ENCODE data around the gene CFAP46. TPM values are rescaled to one million over a fixed set of nuclear protein-coding genes. Genes with fewer than 3 reads are reported as not detected.
"Not testable (repeated sequence)": the region's sequence is repeated elsewhere in the genome, so short reads cannot be mapped to it uniquely, and the experiment has no call there.

CFAP46 gene
- total RNA-seq, 1 donor from 2014 or later = 0.39 TPM

GRCh38 chr10:132943791-132944404 lies 1.5 kb upstream of the CFAP46 start:
- DNase-seq = no peak

GRCh38 chr10:132943058-132943790 lies 854 bp upstream of the CFAP46 start:
- no peak for DNase-seq

- no peak for DNase-seq
Measured at GRCh38 chr10:132941640-132942051, 724 bp downstream of the CFAP46 start.

GRCh38 chr10:132940791-132941465 lies 1.4 kb downstream of the CFAP46 start:
- DNase-seq = no peak

GRCh38 chr10:132939957-132940790 lies 2.2 kb downstream of the CFAP46 start:
- no peak for DNase-seq

- no peak for DNase-seq
Measured at GRCh38 chr10:132939378-132939955, 2.9 kb downstream of the CFAP46 start.

- no peak for DNase-seq
Measured at GRCh38 chr10:132938472-132939339, 3.7 kb downstream of the CFAP46 start.

- no peak for DNase-seq
Measured at GRCh38 chr10:132937861-132938260, 4.5 kb downstream of the CFAP46 start.

- DNase-seq = no peak
Measured at GRCh38 chr10:132934953-132935352, 7.4 kb downstream of the CFAP46 start.

- DNase-seq = no peak
Measured at GRCh38 chr10:132933308-132934042, 8.9 kb downstream of the CFAP46 start.

- DNase-seq = no peak
Measured at GRCh38 chr10:132932461-132933307, 9.7 kb downstream of the CFAP46 start.

- not testable (repeated sequence) for DNase-seq
Measured at GRCh38 chr10:132931258-132932250, 10.8 kb downstream of the CFAP46 start.

GRCh38 chr10:132930701-132931100 lies 11.7 kb downstream of the CFAP46 start:
- DNase-seq = not testable (repeated sequence)

- DNase-seq = no peak
Measured at GRCh38 chr10:132929953-132930548, 12.3 kb downstream of the CFAP46 start.

GRCh38 chr10:132929480-132929879 lies 12.9 kb downstream of the CFAP46 start:
- no peak for DNase-seq

GRCh38 chr10:132928261-132928660 lies 14.1 kb downstream of the CFAP46 start:
- DNase-seq = no peak

- no peak for DNase-seq
Measured at GRCh38 chr10:132927824-132928223, 14.5 kb downstream of the CFAP46 start.

All from skin of body (tissue), 2 donors.